Placental epithelial cell (primary cell): Measurements from ENCODE around the gene CCL25. TPM values are rescaled to one million over a fixed set of nuclear protein-coding genes. Genes with fewer than 3 reads are reported as not detected.

Experiments used
- total RNA-seq: library from RNA; depleted of rRNA; stranded (reverse); fragments of >200 nt; gene quantifications from 2 replicates; pipeline ENCODE4 v1.2.3, GENCODE V29; 2012

CCL25 gene, protein sequence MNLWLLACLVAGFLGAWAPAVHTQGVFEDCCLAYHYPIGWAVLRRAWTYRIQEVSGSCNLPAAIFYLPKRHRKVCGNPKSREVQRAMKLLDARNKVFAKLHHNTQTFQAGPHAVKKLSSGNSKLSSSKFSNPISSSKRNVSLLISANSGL
- not detected in 2 replicates for total RNA-seq

DNA sequence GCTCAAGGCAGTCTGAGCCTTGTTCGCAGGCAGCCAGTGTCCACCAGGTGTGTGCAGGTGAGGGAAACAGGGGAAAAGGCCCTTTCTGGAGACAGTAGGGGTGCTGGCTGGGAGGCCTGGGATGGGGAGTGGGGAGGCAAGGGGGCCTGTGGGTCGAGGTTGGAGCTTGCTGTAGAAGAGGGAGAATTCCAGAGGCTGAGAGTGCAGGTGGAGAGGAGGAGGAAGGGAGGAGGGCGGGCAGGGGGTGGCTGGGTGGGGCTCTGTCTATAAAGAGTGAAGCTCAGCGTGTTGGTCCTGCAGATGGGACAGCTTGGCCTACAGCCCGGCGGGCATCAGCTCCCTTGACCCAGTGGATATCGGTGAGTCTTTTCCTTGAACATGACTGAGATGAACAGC is at the start of gene CCL25:
CCL25 (plus strand) TSS at position 297 of the 396 bp plus-strand sequence. CDS start 290 bp downstream, outside the sequence.

DNA sequence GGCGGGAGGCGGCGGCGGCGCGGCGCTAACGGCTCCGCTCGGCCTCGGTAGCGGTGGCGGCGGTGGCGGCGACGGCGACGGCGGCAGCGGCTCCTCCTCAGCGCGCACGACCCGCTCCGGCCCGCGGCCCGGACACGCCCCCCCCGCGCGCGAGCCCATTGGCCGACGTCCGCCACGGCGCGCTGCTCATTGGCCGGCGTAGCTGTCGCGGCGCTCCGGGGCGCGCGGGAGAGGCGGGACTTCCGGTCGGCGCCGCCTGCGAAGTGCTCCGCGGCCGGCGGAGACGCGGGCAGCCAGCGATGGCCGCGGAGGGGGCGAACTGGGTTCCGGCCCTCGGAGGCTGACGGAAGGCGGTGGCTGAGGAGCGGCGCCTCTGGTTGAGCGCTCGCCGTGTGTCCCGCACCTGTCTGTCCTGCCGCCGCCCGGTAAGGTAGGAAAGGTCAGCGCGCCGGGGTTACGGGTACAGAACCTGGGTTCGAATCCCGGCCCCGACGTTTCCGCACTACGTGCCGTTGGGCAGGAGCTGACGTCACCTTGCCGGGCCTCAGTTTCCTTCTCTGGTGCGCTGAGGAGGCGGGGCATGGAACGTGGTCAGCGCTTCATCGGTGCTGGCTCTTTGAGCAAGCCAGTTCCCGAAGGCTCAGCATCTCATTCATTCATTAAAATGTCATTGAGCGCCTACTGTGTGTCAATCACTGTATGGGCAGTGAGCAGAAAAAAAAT is 46.9 kb upstream of the CCL25 start, which contains the start of gene ELAVL1:
ELAVL1 (minus strand) TSS at position 108 of the 723 bp plus-strand sequence. CDS start 13,826 bp downstream, outside the sequence.

Other genes starting within 250 kb of the CCL25 start
- 17.7 and 24.3 TPM in 2 replicates for gene EVI5L, start 222.5 kb upstream of the CCL25 start, total RNA-seq
- under 0.01 TPM in 1 of 2 replicates, not detected in the other for gene PRR36, start 178.4 kb upstream of the CCL25 start, total RNA-seq
- gene LRRC8E, start 164.2 kb upstream of the CCL25 start, total RNA-seq = 10.6 and 11.8 TPM in 2 replicates
- gene MAP2K7, start 148.9 kb upstream of the CCL25 start, total RNA-seq = 14.2 and 18.5 TPM in 2 replicates
- 0.98 and 1.2 TPM in 2 replicates for gene TGFBR3L, start 137.9 kb upstream of the CCL25 start, total RNA-seq
- gene SNAPC2, start 132.4 kb upstream of the CCL25 start, total RNA-seq = 14.6 and 17.7 TPM in 2 replicates
- 0.39 and 0.43 TPM in 2 replicates for gene CTXN1, start 126.6 kb upstream of the CCL25 start, total RNA-seq
- gene TIMM44, start 109.1 kb upstream of the CCL25 start, total RNA-seq = 31.4 and 32.9 TPM in 2 replicates
- gene ELAVL1, start 47.1 kb upstream of the CCL25 start, total RNA-seq = 12.2 and 45.8 TPM in 2 replicates
- not detected in 2 replicates for gene FBN3, start 96.8 kb downstream of the CCL25 start, total RNA-seq
- 7.2 and 25.5 TPM in 2 replicates for gene CERS4, start 156.6 kb downstream of the CCL25 start, total RNA-seq